Gastrocnemius medialis (tissue), 4 donors: ENCODE results near the gene PATJ.

ENCODE experiments used
- POLR2A ChIP-seq, 2 donors: fragments of 450-650 bp; IDR thresholded peaks; one replicate each; pipeline ENCODE4 v1.6.1; 2017; ENCODE audit warnings: antibody characterized with exemption in 2 of 2, mild to moderate bottlenecking in 2 of 2, moderate library complexity in 2 of 2
- TF ChIP-seq, protein P1 (sequence below), 5 experiments: fragments of 450-650 bp in 3 of 5; fragments of 200-600 bp in 2 of 5; sonication (generic) in 2 of 5; IDR thresholded peaks in 4 of 5; conservative IDR thresholded peaks in 1 of 5; 1 replicate in 4 of 5; 2 replicates in 1 of 5; pipeline ENCODE4 v1.5.1; 2016 to 2019; ENCODE audit warnings: antibody characterized with exemption in 5 of 5, mild to moderate bottlenecking in 3 of 5, moderate library complexity in 3 of 5

GRCh38 chr1:61869691-61870109, 127.4 kb downstream of the PATJ start:
- TF ChIP-seq, protein P1, sequence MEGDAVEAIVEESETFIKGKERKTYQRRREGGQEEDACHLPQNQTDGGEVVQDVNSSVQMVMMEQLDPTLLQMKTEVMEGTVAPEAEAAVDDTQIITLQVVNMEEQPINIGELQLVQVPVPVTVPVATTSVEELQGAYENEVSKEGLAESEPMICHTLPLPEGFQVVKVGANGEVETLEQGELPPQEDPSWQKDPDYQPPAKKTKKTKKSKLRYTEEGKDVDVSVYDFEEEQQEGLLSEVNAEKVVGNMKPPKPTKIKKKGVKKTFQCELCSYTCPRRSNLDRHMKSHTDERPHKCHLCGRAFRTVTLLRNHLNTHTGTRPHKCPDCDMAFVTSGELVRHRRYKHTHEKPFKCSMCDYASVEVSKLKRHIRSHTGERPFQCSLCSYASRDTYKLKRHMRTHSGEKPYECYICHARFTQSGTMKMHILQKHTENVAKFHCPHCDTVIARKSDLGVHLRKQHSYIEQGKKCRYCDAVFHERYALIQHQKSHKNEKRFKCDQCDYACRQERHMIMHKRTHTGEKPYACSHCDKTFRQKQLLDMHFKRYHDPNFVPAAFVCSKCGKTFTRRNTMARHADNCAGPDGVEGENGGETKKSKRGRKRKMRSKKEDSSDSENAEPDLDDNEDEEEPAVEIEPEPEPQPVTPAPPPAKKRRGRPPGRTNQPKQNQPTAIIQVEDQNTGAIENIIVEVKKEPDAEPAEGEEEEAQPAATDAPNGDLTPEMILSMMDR (IDR thresholded peaks at IDR 0.05 in 4 of 5, conservative IDR thresholded peaks at IDR 0.05 in 1 of 5): no peak
- TF ChIP-seq POLR2A (IDR thresholded peaks at IDR 0.05): no peak
